Omental fat pad (tissue), 4 donors: ENCODE measurements around the gene DOCK9. TPM values are rescaled to one million over a fixed set of nuclear protein-coding genes. Genes with fewer than 3 reads are reported as not detected.

Source experiments
- ATAC-seq: fragments of 150-250 bp; one replicate; pipeline ENCODE4 v1.9.1; 2016; ENCODE audit warnings: mild to moderate bottlenecking, moderate library complexity; ENCODE audit not compliant: low FRiP score
- DNase-seq: peaks from one replicate; pipeline ENCODE4 v3.0.0-alpha.2; 2019; ENCODE audit warnings: low spot score
- CTCF ChIP-seq, 3 donors: fragments of 450-650 bp; IDR thresholded peaks; one replicate each; pipeline ENCODE4 v1.5.1; 2016 to 2017; ENCODE audit warnings: antibody characterized with exemption in 3 of 3, mild to moderate bottlenecking in 3 of 3, moderate library complexity in 2 of 3
- total RNA-seq, 4 donors: library from RNA; depleted of rRNA; stranded (reverse); fragments of >200 nt; gene quantifications; one replicate each; pipeline ENCODE4 v1.1.0, GENCODE V29; 2016

The DOCK9 gene
- total RNA-seq, 4 donors from 2014 or later: 94.4 to 364 (median 145) TPM

DNA sequence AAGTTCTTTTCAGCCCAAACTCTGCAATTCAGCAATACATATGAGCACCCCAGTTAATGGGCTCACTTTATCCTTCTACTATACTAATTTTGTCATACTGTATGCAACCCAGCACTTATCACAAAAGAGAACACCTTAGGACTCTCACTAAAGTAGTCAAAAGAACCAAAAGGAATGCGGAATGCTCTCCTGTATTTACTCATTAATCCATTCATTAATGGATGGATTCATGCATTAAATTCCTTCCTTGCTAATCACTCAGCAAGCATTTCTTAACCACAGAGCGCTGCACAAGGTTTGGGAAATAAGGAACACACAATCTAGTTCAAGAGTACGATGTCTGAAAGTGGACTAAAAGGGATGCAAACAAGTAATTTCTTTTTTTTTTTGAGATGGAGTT is 12.8 kb upstream of the DOCK9 start:
- no peak for TF ChIP-seq CTCF (IDR thresholded peaks at IDR 0.05)
- ATAC-seq (no peak), DNase-seq (no peak)

GRCh38 chr13:98989469-98990235 is 11.8 kb upstream of the DOCK9 start:
- ATAC-seq: no peak
- no peak for TF ChIP-seq CTCF (IDR thresholded peaks at IDR 0.05)

GRCh38 chr13:98988780-98989179 is 10.9 kb upstream of the DOCK9 start:
- ATAC-seq (no peak), DNase-seq (no peak)
- TF ChIP-seq CTCF (IDR thresholded peaks at IDR 0.05): no peak

More at GRCh38 chr13:98989469-98990235, 11.8 kb upstream of the DOCK9 start:
- DNase-seq: no peak

DNA sequence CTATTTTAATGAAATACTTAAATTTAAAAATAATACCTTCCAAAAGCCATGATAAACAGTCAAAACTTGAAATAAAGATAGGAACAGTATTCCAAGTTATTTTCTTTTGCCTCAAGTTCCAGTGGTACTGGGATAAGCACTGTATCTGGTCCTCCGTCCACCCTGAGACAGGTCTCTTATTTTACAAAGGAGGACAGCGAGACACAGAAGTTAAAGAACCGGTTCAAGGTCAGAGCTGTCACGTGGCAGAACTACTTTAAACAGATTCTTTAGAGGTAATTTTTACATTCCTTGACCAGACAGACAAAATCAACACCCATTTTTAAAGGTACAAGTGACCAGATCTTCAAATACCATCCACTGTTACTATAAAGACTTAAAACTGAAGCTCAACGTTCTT is 10.4 kb upstream of the DOCK9 start:
- TF ChIP-seq CTCF (IDR thresholded peaks at IDR 0.05): no peak
- DNase-seq (no peak), ATAC-seq (no peak)

DNA sequence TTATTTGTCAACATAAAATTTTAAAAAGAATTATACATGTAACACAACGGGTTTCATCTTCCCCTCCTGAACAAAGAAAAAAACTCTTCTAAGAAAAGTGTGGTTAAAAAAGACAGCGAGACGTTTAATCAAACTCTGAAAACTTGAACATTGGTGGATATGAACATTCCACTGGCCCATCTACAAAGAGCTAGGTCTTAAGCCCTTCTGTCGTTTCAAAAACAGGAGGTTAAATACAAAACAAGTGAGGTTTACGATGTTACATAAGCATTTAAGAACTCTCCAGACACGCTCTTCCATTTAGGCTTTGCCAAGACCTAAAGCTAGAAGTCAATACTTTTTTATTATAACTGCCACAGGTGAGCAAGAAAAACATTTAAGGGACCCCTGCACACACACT is 9.4 kb upstream of the DOCK9 start:
- ATAC-seq (no peak), DNase-seq (no peak)
- no peak for TF ChIP-seq CTCF (IDR thresholded peaks at IDR 0.05)

DNA sequence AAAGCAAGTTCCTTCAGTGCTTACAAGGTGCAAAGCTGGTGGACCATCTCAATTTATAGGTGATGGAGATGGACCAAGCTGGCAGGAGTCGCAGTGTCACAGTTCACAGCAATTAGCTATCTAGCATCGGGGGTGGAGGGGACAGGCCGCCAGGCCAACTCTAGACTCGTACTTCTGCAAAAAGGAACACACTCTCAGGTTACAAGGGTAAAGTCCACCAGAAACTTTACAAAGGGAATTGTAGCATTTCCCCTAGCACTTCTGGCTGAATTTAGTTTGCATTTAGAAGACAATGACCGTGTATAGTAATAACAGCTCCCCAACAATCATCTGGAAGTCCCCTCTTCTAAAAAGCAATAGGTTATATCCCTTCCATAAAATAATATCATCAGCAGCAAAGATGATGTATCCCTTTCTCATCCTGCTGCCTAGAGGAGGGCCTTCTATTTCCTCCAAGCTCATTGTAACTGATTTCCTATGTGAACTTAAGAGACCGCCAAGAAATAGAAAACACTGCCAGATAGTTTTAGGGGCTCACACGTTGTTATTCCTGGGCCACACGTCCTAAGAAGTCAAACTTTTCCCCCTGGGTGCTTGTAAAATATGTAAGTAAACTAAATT is 8.5 kb upstream of the DOCK9 start:
- DNase-seq: no peak
- no peak for TF ChIP-seq CTCF (IDR thresholded peaks at IDR 0.05)
- ATAC-seq: no peak

GRCh38 chr13:98985591-98985990 is 7.7 kb upstream of the DOCK9 start:
- DNase-seq: no peak
- no peak for TF ChIP-seq CTCF (IDR thresholded peaks at IDR 0.05)
- no peak for ATAC-seq
